KOPT-K1 (cell line): ENCODE measurements around the gene INPP4B.

Source experiments
- H3K27ac ChIP-seq: fragments of 200-600 bp; sonication (generic); 2 replicates; pipeline ENCODE4 v1.5.1; 2016; ENCODE audit warnings: antibody characterized with exemption, mild to moderate bottlenecking, low read depth, low read length; ENCODE audit not compliant: poor library complexity, severe bottlenecking
- H3K36me3 ChIP-seq: fragments of 200-600 bp; sonication (generic); 2 replicates; pipeline ENCODE4 v1.5.1; 2017; ENCODE audit warnings: antibody characterized with exemption, mild to moderate bottlenecking, low read length, moderate library complexity; ENCODE audit not compliant: insufficient read depth
- H3K9me3 ChIP-seq: fragments of 200-600 bp; sonication (generic); 2 replicates; pipeline ENCODE4 v1.5.1; 2017; ENCODE audit warnings: antibody characterized with exemption, low read length, mild to moderate bottlenecking; ENCODE audit not compliant: insufficient read depth, poor library complexity, severe bottlenecking

Gene INPP4B

GRCh38 chr4:142281999-142282398 is 564.1 kb downstream of the INPP4B start:
- Histone ChIP-seq H3K27ac (no peak overlapping the region), H3K9me3 (no peaks in the 10 kb centered on the region), H3K36me3 (no peaks in the 10 kb centered on the region)

DNA sequence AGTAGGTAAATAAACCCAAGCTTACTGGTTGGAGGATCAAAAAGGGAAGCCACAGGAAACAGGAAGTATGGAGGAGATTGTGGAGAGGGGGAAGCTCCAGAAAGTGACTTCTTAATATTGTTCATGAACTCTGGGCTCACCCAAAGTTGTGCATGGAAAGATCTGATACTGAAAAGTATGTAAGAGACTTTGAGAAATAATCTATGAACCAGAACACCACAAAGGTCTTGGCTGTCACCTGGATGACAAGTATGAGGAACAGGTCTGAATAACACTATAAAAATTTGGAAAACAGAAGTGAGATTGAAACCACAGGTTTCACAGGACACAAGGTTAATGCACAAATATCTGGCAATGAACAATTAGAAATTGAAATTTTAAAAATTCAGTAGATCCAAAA is 567.4 kb downstream of the INPP4B start:
- Histone ChIP-seq H3K9me3 (no peaks in the 10 kb centered on the region), H3K36me3 (no peaks in the 10 kb centered on the region), H3K27ac (no peak overlapping the region)

- no peak overlapping the region for H3K27ac ChIP-seq
- H3K36me3 ChIP-seq: no peaks in the 10 kb centered on the region
These were observed 567.9 kb downstream of the INPP4B start for GRCh38 chr4:142278171-142278570.

DNA sequence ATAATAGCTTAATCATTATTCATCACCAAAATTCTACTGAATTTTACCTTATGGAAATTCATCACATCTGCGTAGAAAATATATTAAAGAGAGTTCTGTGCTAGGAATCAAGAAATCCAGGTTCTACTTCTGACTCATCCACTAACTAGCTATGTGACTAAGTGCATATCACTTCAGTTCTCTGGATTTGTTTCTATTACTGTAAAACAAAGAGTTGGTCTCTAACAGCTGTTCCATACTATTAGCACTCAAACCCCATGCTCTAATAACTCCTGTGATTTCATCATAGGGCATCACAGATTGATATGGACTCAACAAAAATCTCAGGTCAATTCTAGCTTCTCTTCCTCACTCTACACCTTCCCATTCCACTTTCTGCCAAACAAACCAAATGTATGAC is 572.0 kb downstream of the INPP4B start:
- Histone ChIP-seq H3K9me3 (no peaks in the 10 kb centered on the region), H3K36me3 (no peaks in the 10 kb centered on the region), H3K27ac (no peak overlapping the region)

More at GRCh38 chr4:142278171-142278570, 567.9 kb downstream of the INPP4B start:
- no peaks in the 10 kb centered on the region for H3K9me3 ChIP-seq

DNA sequence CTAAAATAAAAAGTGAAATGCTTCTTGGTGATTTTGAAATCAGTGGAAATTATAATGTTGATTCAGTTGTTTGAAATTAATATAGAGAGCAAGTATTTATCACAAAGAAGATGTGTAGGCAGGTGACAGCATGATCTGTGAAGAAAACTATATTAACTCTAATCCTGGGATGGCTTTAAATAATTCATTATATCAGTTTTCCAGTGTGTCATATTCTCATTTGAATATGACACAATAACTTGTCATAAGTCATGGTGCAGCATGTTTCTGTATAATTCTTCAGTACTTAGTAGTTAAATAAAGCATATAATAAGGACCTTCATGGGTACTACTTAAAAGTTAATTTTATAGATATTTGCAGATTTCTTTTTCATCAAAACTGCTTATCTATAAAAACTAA is 573.6 kb downstream of the INPP4B start:
- no peaks in the 10 kb centered on the region for H3K9me3 ChIP-seq
- H3K27ac ChIP-seq: no peak overlapping the region

DNA sequence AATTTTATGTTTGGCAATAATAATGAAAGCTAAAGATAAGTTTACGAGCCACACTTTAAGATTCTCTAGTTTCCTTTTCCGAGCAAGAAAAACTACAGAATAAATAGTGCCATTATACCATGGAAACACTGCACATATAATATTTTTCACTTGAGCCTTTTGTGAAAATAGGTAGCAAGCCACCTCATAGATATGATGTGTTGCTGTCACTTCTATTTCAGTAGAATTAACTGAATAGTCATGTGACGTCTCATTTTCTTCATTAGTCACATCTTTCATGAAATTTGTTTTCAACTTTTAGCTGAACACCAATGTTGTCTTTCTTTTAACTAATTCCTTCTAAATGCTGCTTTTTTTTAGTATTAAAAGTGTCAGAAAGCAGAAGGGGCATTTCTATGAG is 574.3 kb downstream of the INPP4B start:
- Histone ChIP-seq H3K9me3 (no peaks in the 10 kb centered on the region), H3K36me3 (no peaks in the 10 kb centered on the region), H3K27ac (no peak overlapping the region)

More for the DNA sequence above, 573.6 kb downstream of the INPP4B start:
- H3K36me3 ChIP-seq: no peaks in the 10 kb centered on the region

- H3K9me3 ChIP-seq: no peaks in the 10 kb centered on the region
- no peak overlapping the region for H3K27ac ChIP-seq
- no peaks in the 10 kb centered on the region for H3K36me3 ChIP-seq
These were observed 579.0 kb downstream of the INPP4B start for GRCh38 chr4:142267101-142267500.

DNA sequence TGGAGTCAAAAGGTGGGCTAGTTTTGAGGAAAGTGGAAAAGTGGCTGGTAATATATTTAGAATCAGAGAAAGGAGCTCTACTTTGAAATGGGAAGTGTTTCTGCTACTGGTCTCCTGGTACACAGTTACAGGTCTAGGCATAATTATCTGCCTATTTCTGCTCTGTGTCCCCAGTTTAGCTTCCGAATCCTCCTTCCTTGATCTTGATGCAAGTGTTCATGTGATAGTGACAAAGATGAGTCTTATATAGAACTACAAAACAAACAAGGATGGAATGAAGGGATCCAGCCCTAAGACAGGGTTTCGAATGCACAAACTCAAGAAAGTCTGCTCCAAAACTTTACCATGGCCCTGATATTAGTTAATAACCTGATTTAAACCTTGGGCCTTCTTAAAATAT is 580.2 kb downstream of the INPP4B start:
- no peaks in the 10 kb centered on the region for H3K9me3 ChIP-seq
- no peak overlapping the region for H3K27ac ChIP-seq
- H3K36me3 ChIP-seq: no peaks in the 10 kb centered on the region

DNA sequence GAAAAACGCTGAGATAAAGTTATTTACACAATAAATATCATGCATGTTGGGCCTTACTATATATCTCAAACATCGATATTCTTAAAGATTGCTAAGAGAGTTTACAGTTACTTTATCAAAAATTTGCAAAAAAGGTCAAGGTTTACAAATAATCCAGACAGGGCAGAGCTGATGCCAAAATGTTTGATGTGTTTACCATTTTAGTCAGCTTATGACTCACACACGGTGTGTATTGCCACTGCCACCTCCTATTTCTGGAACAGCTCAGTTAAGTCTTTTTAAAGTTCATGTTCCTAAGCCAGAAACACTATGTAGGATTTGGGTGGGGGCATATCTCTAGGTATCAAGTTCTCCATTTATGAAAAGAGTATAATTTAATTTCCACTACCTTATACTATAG is 580.6 kb downstream of the INPP4B start:
- Histone ChIP-seq H3K9me3 (no peaks in the 10 kb centered on the region), H3K27ac (no peak overlapping the region), H3K36me3 (no peaks in the 10 kb centered on the region)

DNA sequence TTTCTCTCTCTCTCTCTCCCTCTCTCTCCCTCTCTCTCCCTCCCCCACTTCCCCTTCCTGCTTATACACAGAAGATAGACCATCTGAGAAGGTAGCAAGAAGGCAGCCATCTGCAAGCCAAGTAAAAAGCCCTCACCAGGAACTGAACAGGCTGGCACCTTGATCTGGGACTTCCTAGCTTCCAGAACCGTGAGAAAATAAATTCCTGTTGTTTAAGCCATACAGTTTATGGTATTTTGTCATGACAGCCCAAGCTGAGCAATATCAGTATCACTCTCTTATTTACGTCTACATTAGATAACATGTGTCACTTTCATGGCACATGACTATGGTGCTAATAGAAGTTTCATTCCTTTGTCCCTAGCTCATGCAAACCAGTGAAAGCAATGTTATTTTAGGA is 581.1 kb downstream of the INPP4B start:
- Histone ChIP-seq H3K9me3 (no peaks in the 10 kb centered on the region), H3K36me3 (no peaks in the 10 kb centered on the region), H3K27ac (no peak overlapping the region)

DNA sequence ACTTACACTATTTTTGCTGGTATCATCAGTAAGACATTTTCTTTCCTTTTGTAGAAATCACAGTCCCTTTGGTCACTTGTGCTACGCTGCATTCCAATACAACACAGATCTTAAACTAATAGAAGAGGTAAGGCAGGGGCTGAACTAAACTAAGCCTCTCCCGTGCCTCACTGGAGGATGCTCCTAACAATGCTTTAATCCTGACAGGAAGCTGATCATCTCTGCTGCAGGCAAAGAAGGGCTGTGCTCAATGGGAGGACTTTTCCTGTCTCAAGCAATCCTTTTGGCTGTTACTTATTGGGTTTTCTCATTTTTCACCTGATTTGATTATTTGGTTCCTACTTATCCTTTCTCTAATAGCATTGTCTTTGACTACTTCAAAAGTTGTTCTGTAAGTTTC is 583.1 kb downstream of the INPP4B start:
- H3K9me3 ChIP-seq: no peaks in the 10 kb centered on the region
- H3K27ac ChIP-seq: no peak overlapping the region
- no peaks in the 10 kb centered on the region for H3K36me3 ChIP-seq

DNA sequence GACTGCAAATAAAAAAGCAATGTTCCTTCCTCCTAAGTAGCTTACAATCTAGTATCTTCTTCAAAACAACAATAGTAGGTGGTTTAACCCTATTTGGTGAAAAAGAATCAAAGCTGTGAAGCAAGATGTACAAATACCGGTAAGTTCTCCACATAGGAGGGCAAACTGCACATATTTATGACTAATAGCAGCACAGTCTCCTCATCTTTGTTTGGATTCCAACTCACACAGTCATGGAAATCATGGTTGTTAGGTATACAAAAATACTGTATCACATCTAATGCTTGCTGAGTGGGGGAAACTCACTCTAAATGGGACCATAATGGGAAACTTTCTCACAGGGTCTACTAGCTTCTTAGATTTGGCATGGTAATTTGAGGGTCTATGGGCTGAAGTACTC is 597.2 kb downstream of the INPP4B start:
- no peaks in the 10 kb centered on the region for H3K36me3 ChIP-seq
- H3K9me3 ChIP-seq: no peaks in the 10 kb centered on the region
- H3K27ac ChIP-seq: no peak overlapping the region

DNA sequence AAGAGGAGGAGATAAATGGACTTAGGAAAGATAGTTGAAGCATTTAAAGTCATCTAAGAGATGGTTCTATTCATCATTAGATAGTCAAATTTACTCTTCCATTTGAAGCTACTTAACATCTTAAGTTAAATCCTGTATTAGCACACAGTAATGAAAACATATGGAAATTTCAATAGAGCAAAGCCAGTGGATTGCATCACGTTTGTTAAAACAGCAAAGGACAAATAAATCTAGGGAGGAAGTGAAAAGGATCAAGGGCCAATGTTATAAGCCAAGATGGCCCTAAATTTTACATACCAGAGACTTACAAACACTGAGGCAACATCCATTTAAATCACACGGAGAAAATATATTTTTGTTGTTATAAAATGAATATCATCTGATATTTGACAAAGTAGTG is 602.8 kb downstream of the INPP4B start:
- no peaks in the 10 kb centered on the region for H3K36me3 ChIP-seq
- no peak overlapping the region for H3K27ac ChIP-seq
- H3K9me3 ChIP-seq: no peaks in the 10 kb centered on the region

GRCh38 chr4:142242156-142242555 is 603.9 kb downstream of the INPP4B start:
- Histone ChIP-seq H3K36me3 (no peaks in the 10 kb centered on the region), H3K9me3 (no peaks in the 10 kb centered on the region), H3K27ac (no peak overlapping the region)

GRCh38 chr4:142238589-142238988 is 607.5 kb downstream of the INPP4B start:
- no peaks in the 10 kb centered on the region for H3K9me3 ChIP-seq
- no peaks in the 10 kb centered on the region for H3K36me3 ChIP-seq
- no peak overlapping the region for H3K27ac ChIP-seq

- Histone ChIP-seq H3K36me3 (no peaks in the 10 kb centered on the region), H3K9me3 (no peaks in the 10 kb centered on the region), H3K27ac (no peak overlapping the region)
These were observed 609.8 kb downstream of the INPP4B start for GRCh38 chr4:142236268-142236667.

GRCh38 chr4:142231787-142232186 is 614.3 kb downstream of the INPP4B start:
- H3K27ac ChIP-seq: no peak overlapping the region
- no peaks in the 10 kb centered on the region for H3K36me3 ChIP-seq
- no peaks in the 10 kb centered on the region for H3K9me3 ChIP-seq
